ENCODE results near the gene CC2D2B.
"Not testable (repeated sequence)": the region's sequence is repeated elsewhere in the genome, so short reads cannot be mapped to it uniquely, and the experiment has no call there.

CC2D2B gene, protein sequence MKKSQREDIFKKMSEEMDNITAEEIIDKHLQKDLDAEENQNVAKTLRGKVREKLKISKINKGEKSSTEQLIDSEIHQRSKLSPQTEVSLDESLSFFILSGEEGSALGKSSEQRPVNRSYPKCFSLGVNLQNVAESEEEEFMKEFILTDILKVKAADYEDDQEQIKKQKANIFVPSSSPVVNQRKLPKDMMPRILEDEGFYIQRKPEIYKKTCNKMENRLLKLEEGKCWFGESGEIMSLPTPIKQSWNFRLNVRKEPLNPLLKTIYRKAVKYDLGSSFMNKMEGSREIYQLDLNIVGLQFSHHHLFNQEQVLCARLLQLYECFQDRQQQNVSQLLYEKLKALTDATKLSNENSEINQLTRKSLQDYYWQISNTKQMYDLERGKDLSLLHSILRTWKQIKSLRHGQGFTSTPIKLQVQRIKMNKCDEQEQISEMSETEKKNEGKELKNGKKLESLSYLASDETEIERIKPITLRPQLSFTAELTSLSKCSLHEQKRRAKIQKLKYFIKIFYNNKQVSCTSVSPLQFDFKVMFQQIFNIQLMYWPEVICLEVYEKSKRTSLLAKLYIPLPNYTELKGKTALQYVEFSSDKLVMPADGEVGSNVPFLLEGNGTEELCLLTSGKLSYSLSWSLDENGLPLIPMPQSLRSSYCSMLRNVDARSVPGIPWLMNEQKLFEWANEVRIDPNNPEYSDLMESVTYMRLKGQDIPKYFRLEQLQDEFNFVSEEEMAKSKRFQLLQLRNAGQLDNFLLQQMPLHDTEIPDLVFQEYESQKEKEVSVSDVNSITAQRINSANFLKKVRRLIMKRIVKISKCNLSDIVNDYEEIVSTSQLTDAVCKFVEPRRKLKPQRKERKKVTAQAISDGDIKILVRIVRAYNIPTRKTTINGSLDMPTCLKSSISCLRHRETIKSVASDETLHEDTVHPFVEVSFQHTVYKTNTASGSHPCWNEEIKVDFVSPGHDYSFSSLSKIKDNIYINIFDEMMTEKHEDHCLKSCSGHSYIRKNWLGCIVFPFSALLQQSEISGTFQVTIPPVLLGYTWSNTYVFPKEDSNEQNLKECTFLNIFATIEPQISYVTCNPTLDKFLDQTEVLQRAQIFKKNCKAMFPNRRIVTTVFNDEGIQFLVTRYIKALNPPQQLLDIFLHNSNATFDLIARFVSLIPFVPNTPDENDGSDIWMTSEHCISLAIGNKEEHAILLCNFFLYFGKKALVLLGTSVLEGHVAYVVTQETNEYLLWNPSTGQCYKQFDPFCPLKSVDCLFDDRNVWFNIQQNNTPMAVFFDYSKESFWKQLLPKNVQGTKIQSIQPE (N-terminal part only)

GRCh38 chr10:95907456-95908253 lies at the start of gene CC2D2B:
CC2D2B (plus strand) TSS chr10:95907975; CDS start chr10:95911324, 3,349 bp downstream.
- peak; percentile 80 for DNase-seq (ENCODE audit: low spot score)

- DNase-seq (ENCODE audit: low spot score), result no peak
These were observed 47.4 kb upstream of the CC2D2B start for GRCh38 chr10:95860166-95860940.

DNA sequence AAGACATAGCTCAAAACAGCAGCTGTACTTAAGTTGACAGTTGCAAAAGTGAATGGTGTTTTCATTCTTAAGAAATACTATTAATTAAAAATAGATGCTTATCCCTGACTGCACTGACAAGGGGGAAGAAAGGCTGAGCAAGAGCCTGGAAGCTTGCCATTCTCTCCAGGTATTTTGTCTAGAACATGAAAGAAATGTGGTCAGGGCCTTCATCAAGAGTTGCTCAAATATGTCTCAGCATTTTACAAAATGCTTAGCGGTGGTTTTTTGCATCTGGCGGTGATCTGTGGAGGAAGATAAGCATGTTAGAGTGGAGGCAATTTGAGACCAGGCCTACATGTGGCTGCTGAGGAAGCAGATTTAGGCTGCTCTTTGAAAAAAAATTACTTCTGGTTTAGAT lies 46.4 kb upstream of the CC2D2B start:
- DNase-seq (ENCODE audit: low spot score), result no peak

DNA sequence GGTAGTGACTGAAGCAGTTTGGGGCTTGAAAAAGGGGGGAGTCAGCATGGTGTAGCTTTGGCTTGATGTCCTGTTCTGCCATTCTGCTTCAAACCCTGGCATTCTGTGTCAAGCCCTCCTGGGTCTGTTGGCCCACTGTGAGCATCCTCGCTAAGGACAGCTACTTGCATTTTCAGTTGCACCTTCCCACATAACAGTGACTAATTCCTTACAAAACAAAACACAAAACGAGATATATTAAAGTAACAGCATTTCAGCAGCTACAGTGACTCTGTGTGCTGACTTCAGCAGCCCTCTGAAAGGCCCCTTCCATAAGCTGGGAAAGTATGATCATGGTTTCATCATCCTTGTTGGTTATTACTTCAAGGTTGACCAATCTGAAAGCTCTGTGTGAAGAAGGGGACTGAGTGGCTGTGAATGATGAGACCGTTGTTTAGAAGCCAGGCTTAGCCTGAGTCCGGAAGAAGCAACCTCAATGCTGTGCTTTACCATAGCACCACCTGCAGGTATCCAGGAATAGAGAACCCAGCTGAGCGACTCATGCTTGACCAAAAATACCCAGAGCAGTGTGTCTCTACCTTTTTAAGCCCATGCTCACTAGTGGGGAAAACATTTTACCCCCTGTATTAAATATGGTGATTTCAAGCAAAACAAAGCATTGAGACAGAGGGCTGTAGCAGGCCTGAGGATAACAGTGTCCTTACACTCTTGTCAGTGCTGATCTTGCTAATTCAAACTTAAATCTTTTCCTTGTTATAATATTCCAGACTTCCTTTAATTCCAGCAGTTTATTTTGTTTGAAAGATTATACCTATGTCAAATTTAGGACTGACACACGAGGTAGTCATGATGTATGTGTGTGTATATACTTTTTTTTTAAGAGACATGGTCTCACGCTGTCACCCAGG lies 42.6 kb upstream of the CC2D2B start:
- peak; percentile 55 for DNase-seq (ENCODE audit: low spot score)

GRCh38 chr10:95865814-95866466 lies 41.8 kb upstream of the CC2D2B start:
- DNase-seq (ENCODE audit: low spot score), result no peak

DNA sequence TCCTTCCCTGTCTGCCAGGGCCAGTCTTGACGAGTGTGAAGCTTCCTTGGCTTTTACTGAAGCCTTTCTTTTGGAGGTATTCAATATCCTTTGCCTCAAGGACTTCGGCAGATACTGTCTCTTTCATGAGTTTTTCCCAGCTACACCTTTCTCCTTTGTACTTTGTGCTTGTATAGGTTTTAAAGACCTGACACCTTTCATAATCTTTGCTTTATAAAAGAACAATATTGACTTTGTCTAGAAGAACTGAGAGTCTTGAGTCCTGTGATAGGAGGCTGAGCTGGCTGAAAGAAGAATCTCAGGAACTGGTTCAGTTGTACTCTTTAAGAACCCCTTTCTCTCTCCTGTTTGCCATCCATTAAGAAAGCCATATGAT lies 41.3 kb upstream of the CC2D2B start:
- DNase-seq (ENCODE audit: low spot score), result no peak

GRCh38 chr10:95867866-95868265 lies 39.9 kb upstream of the CC2D2B start:
- no peak for DNase-seq (ENCODE audit: low spot score)

GRCh38 chr10:95872158-95872711 lies 35.5 kb upstream of the CC2D2B start:
- no peak for DNase-seq (ENCODE audit: low spot score)

DNA sequence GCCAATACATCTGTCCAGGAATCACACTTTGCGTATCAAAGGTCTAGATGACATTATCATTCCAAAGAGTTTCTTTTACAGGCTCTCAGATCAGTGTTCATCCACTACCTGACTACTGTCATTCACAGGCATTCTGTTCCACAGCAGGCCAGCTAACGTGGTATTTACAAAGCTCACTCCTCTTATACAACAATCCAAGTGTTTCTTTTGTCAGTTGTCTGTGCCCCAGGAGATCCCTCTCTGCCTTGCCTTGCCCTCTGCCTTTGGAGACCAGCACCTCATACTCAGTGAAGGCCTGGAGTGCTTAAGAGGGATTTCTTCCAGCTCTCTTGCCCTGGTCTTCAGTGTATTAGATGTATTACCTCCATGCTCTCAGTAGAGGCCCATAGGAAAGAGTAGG lies 34.6 kb upstream of the CC2D2B start:
- DNase-seq (ENCODE audit: low spot score), result no peak

- no peak for DNase-seq (ENCODE audit: low spot score)
These were observed 34.1 kb upstream of the CC2D2B start for GRCh38 chr10:95873651-95874050.

DNA sequence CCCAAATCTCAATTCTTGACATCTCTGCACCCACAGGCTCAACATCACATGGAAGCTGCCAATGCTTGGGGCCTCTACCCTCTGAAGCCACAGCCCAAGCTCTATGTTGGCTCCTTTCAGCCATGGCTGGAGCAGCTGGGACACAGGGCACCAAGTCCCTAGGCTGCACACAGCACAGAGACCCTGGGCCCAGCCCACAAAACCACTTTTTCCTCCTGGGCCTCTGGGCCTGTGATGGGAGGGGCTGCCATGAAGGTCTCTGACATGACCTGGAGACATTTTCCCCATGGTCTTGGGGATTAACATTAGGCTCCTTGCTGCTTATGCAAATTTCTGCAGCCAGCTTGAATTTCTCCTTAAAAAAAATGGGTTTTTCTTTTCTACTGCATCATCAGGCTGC lies 33.0 kb upstream of the CC2D2B start:
- DNase-seq (ENCODE audit: low spot score), result not testable (repeated sequence)

GRCh38 chr10:95876756-95877155 lies 31.0 kb upstream of the CC2D2B start:
- DNase-seq (ENCODE audit: low spot score), result no peak

- DNase-seq (ENCODE audit: low spot score), result no peak
These were observed 29.9 kb upstream of the CC2D2B start for GRCh38 chr10:95877881-95878280.

DNA sequence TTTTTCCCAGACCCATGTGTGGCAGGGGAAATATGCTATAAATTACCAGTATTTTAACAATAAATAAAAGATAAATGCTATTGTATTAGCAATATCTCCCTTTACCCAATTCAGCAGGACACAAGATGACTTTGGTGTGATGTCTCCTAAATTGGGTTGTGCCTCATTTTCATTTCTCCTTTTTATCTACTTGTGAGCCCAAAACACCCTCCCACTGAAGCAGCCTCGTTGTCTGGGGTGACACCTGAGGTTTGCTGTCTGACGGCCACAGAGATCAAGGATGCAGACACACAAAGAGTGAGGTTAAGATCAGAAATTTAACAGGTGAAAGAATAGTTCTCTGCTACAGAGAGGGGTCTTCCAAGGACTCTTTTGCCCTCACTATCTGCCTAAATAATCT lies 27.1 kb upstream of the CC2D2B start:
- no peak for DNase-seq (ENCODE audit: low spot score)

DNA sequence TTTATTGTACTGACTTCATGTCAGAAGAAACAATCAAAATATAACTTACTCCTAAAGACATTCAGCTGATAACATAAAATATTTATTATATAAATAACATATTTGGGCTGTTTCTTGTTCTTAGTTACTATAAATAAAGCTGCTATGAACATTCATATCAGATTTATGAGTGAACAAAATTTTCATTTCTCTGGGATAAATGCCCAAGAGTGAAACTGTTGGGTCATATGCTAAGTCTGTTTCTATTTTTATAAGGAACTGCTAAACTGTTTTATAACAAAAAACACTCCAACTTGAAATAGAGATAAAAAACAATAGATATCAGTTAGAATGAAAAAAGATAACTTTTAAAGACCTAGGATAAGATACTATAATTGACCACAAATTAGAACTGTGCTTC lies 26.5 kb upstream of the CC2D2B start:
- no peak for DNase-seq (ENCODE audit: low spot score)

DNA sequence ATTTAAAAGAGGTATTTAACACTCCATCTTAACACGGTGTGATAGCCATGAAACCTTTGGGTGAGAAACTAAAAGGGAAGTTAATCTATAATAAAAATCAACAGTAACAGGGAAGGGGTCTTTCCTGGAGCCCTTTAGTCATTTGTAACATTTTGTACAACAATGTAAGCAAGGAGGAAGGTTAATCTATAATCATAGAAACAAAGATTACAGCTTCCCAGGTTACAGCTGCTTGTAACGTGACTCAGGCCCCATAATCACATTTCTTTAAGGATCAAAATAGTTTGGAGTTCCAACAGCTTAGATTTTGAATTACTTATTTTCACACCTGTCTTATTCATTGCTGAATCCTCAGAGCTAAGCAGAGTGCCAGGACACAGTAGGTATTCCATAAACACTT lies 17.9 kb upstream of the CC2D2B start:
- DNase-seq (ENCODE audit: low spot score), result no peak

GRCh38 chr10:95896071-95896850 lies 11.5 kb upstream of the CC2D2B start:
- DNase-seq (ENCODE audit: low spot score), result no peak
